GM23248 (cell line): Measurements from ENCODE around the gene ERC2. TPM values are rescaled to one million over a fixed set of nuclear protein-coding genes. Genes with fewer than 3 reads are reported as not detected.

Source experiments
- DNase-seq: peaks from one replicate; pipeline ENCODE4 v3.0.0-alpha.2; 2015
- H2AFZ ChIP-seq: fragments of 200-600 bp; sonication (generic); 2 replicates; pipeline ENCODE4 v1.6.1; 2016; ENCODE audit warnings: antibody characterized with exemption
- H3F3A ChIP-seq: fragments of 200-600 bp; sonication (generic); 2 replicates; pipeline ENCODE4 v1.6.1; 2016; ENCODE audit warnings: mild to moderate bottlenecking, antibody characterized with exemption, mixed run types; ENCODE audit not compliant: insufficient read depth
- H3K27ac ChIP-seq: fragments of 200-600 bp; sonication (generic); 2 replicates; pipeline ENCODE4 v1.5.1; 2016; ENCODE audit warnings: mild to moderate bottlenecking
- H3K27me3 ChIP-seq: fragments of 200-600 bp; sonication (generic); replicated peaks from 2 replicates; pipeline ENCODE4 v1.6.1; 2016; ENCODE audit warnings: mild to moderate bottlenecking; ENCODE audit not compliant: insufficient read depth
- H3K36me3 ChIP-seq: fragments of 200-600 bp; sonication (generic); 2 replicates; pipeline ENCODE4 v1.6.1; 2016; ENCODE audit warnings: low read depth, mild to moderate bottlenecking
- H3K4me1 ChIP-seq: fragments of 200-600 bp; sonication (generic); 2 replicates; pipeline ENCODE4 v1.6.1; 2016; ENCODE audit warnings: mild to moderate bottlenecking; ENCODE audit not compliant: insufficient read depth
- H3K4me2 ChIP-seq: fragments of 200-600 bp; sonication (generic); one replicate; pipeline ENCODE4 v1.6.1; 2016; ENCODE audit warnings: mild to moderate bottlenecking; ENCODE audit not compliant: unreplicated experiment
- H3K4me3 ChIP-seq: fragments of 200-600 bp; sonication (generic); 2 replicates; pipeline ENCODE4 v1.5.1; 2016; ENCODE audit warnings: mild to moderate bottlenecking
- H3K79me2 ChIP-seq: fragments of 200-600 bp; sonication (generic); 2 replicates; pipeline ENCODE4 v1.6.1; 2016; ENCODE audit warnings: mild to moderate bottlenecking; ENCODE audit not compliant: insufficient read depth
- H3K9ac ChIP-seq: fragments of 200-600 bp; sonication (generic); 2 replicates; pipeline ENCODE4 v1.6.1; 2016; ENCODE audit warnings: mild to moderate bottlenecking
- H3K9me2 ChIP-seq: fragments of 200-600 bp; sonication (generic); 2 replicates; pipeline ENCODE4 v1.6.1; 2016; ENCODE audit warnings: mixed run types, mild to moderate bottlenecking, moderate library complexity; ENCODE audit not compliant: insufficient read depth
- H3K9me3 ChIP-seq: fragments of 200-600 bp; sonication (generic); one replicate; pipeline ENCODE4 v1.6.1; 2017; ENCODE audit warnings: low read depth
- H4K20me1 ChIP-seq: fragments of 200-600 bp; sonication (generic); 2 replicates; pipeline ENCODE4 v1.6.0; 2016; ENCODE audit not compliant: insufficient read depth
- EZH2 ChIP-seq: fragments of 200-600 bp; sonication (generic); IDR thresholded peaks from 2 replicates; pipeline ENCODE4 v1.6.1; 2018; ENCODE audit warnings: antibody characterized with exemption, mild to moderate bottlenecking; ENCODE audit not compliant: insufficient read depth, poor library complexity, severe bottlenecking
- EZH2phosphoT487 ChIP-seq: fragments of 200-600 bp; sonication (generic); IDR thresholded peaks from 2 replicates; pipeline ENCODE4 v1.6.1; 2018; ENCODE audit warnings: antibody characterized with exemption, moderate library complexity, mild to moderate bottlenecking, low read depth; ENCODE audit not compliant: insufficient read depth
- WGBS, 2 experiments: methylation state at CpG; one replicate each; pipeline ENCODE4 v1.1.6; 2015 to 2017; ENCODE audit warnings: low lambda C conversion rate in 2 of 2, low coverage in 1 of 2; ENCODE audit errors: missing lambda C conversion rate in 2 of 2; 5-methylcytosine and 5-hydroxymethylcytosine counted together
- in situ Hi-C: fragments of 300-500 bp; cut with MboI; formaldehyde crosslinking; loops from 2 replicates; pipeline ENCODE4 v1.15.0; 2020
- polyA plus RNA-seq: library from polyadenylated mRNA; unstranded; fragments of >200 nt; fragmentation: Nextera tagmentation; extraction: Ambion mirVana; gene quantifications from 2 replicates; pipeline ENCODE4 v1.2.1, GENCODE V29; 2016
- total RNA-seq: library from RNA; depleted of rRNA; stranded (reverse); fragments of >200 nt; shearing (Covaris generic); gene quantifications from 2 replicates; pipeline ENCODE4 v1.2.3, GENCODE V29; 2014

Gene ERC2
- total and polyA plus RNA-seq, 2 experiments from 2014 or later = not detected

DNA sequence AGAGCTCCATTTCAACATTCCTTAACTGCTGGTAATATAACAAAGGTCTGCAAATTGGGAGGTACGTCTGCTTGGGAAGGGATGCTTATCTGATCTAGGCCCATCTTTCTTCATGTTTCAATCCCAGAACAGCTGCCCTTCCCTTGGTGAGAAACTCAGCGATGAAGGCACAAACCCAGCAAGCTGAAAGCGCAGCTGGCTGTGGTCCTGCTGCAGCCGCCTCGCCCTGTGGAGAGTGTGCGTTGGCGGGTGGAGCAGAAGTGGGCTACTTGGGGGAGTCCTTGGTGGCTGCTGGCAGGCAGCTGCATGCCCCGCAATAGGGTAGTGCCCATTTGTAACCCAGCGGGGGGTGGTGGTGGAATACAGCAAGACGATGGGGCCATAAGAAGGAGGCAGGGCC lies 820.6 kb downstream of the ERC2 start:
- no peaks in the 10 kb centered on the region for H3K4me1 ChIP-seq

DNA sequence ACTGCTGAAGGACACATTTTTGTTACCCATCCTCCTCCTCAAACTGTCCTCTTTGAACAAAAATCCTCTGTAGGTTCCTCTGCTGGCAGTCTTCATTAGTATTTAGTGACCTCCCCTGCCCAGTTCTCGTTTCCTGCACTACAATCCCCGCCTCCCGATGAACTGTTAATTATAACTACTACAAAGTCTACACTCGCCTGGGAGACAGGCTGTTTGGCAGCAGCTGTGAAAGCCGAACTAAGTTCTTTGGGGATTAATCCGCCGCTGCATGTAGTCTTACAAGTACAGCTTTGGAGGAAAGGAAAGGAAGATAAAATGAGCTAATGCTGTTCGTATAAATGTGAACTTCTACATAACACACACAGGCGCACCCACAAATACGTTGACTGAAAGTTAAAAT lies 821.2 kb downstream of the ERC2 start:
- no peak for DNase-seq
- Histone ChIP-seq H3K4me1 (no peaks in the 10 kb centered on the region), H4K20me1 (no peaks in the 10 kb centered on the region), H3K36me3 (no peaks in the 10 kb centered on the region), H3K4me2 (no peak overlapping the region), H3F3A (no peaks in the 10 kb centered on the region), H3K27ac (no peak overlapping the region), H2AFZ (no peak overlapping the region), H3K79me2 (no peaks in the 10 kb centered on the region), H3K27me3 (peaks cover 72% of the 10 kb centered on the region), H3K4me3 (no peak overlapping the region), H3K9me3 (no peaks in the 10 kb centered on the region), H3K9ac (no peak overlapping the region), H3K9me2 (no peaks in the 10 kb centered on the region)
- in situ Hi-C loops = no loop called here
- no peak for TF ChIP-seq EZH2
- 27 to 35% methylated on average over 10 of the region's 10 CpGs for WGBS, 2 experiments

More for the DNA sequence above, 820.6 kb downstream of the ERC2 start:
- no peak overlapping the region for H3K4me2 ChIP-seq
- no peaks in the 10 kb centered on the region for H3K79me2 ChIP-seq
- H3K36me3 ChIP-seq = no peaks in the 10 kb centered on the region
- H3K4me3 ChIP-seq = no peak overlapping the region
- H3K9ac ChIP-seq = no peak overlapping the region
- no peaks in the 10 kb centered on the region for H3F3A ChIP-seq
- TF ChIP-seq EZH2phosphoT487 (no peak), EZH2 (no peak)
- 43 to 46% methylated on average over 10 of the region's 10 CpGs for WGBS, 2 experiments
- H3K27me3 ChIP-seq = peaks cover 72% of the 10 kb centered on the region
- DNase-seq = no peak
- no peaks in the 10 kb centered on the region for H3K9me2 ChIP-seq
- H2AFZ ChIP-seq = no peak overlapping the region
- in situ Hi-C loops = no loop called here
- no peaks in the 10 kb centered on the region for H3K9me3 ChIP-seq
- H4K20me1 ChIP-seq = no peaks in the 10 kb centered on the region
- no peak overlapping the region for H3K27ac ChIP-seq

DNA sequence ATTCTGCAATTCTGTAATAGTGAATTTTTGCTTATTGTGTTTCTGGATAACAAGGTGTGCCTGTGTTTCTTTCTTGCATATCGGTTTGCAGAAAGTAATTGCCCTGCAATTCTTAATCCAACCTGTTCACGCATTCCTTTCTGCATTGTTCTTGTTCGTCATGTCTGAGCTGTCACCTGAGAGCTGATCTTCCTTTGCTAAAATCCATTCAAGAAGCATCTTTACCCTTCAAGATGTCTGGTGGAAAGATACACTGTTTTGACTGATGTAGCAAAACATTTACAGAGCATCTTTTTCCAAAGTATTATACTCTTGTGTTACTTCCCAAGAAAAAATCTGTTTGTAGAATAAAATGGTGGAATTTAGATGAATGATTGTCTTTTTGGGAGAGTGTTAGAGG lies 822.1 kb downstream of the ERC2 start:
- H3K4me2 ChIP-seq = no peak overlapping the region
- H3K9me2 ChIP-seq = no peaks in the 10 kb centered on the region
- WGBS, 2 experiments = 52 to 61% methylated on average over 3 of the region's 3 CpGs
- H3K9me3 ChIP-seq = no peaks in the 10 kb centered on the region
- H3K27me3 ChIP-seq = peaks cover 73% of the 10 kb centered on the region
- H3F3A ChIP-seq = no peaks in the 10 kb centered on the region
- DNase-seq = no peak
- no peak overlapping the region for H3K9ac ChIP-seq
- no peak overlapping the region for H3K4me3 ChIP-seq
- no peaks in the 10 kb centered on the region for H3K79me2 ChIP-seq
- H3K36me3 ChIP-seq = no peaks in the 10 kb centered on the region
- H2AFZ ChIP-seq = no peak overlapping the region
- H3K4me1 ChIP-seq = no peaks in the 10 kb centered on the region
- TF ChIP-seq EZH2 (no peak), EZH2phosphoT487 (no peak)
- H4K20me1 ChIP-seq = no peaks in the 10 kb centered on the region
- H3K27ac ChIP-seq = no peak overlapping the region
- in situ Hi-C loops = no loop called here

DNA sequence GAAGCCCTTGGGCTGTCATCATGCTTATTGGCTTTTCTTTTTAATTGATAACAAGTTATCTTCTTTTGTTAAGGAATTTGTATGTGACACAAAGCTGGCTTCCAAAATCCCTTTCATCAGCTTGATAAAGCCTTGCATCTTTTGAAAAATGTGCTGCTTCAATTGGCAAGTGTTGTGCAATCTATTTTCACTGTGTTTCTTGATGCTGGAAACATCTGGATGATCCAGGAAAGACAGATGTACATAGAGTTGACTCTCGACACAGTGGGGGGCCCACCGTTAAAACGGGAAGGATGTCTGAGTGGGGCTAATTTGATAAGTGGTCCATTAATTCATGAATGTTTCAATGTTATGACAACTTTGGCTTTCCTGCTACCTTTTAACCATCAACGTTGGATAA lies 822.8 kb downstream of the ERC2 start:
- TF ChIP-seq EZH2phosphoT487 (no peak), EZH2 (no peak)
- Histone ChIP-seq H4K20me1 (no peaks in the 10 kb centered on the region), H3K9me2 (no peaks in the 10 kb centered on the region), H3K79me2 (no peaks in the 10 kb centered on the region), H3K9me3 (no peaks in the 10 kb centered on the region), H3K4me3 (no peak overlapping the region), H2AFZ (no peak overlapping the region), H3K27ac (no peak overlapping the region), H3F3A (no peaks in the 10 kb centered on the region), H3K9ac (no peak overlapping the region), H3K4me2 (no peak overlapping the region), H3K4me1 (no peaks in the 10 kb centered on the region), H3K27me3 (peaks cover 74% of the 10 kb centered on the region), H3K36me3 (no peaks in the 10 kb centered on the region)
- WGBS, 2 experiments = 4 to 8% methylated on average over 4 of the region's 4 CpGs
- in situ Hi-C loops = no loop called here
- no peak for DNase-seq

DNA sequence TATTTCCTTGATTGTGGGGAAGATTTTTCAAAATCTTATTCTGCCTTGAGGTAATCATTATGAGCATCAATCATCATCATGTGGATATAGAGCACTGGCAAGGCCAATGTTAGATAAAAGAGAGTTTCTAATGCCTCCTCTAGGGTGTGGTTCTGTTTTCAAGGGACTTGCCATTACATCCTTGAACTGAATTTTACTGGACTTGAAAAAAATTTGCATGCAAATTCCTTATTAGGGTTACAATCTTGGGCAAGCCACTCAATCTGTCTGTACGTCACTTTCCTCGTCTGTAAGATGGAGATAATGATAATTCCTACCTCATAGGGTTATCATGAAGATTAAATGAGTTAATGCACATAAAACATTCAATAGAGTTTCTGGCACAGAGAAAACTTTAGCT lies 825.0 kb downstream of the ERC2 start:
- TF ChIP-seq EZH2 = no peak

More for the DNA sequence above, 825.0 kb downstream of the ERC2 start:
- Histone ChIP-seq H3K9ac (no peak overlapping the region), H4K20me1 (no peaks in the 10 kb centered on the region), H3K4me3 (no peak overlapping the region), H3K4me2 (no peak overlapping the region), H3F3A (no peaks in the 10 kb centered on the region), H3K79me2 (no peaks in the 10 kb centered on the region), H3K36me3 (no peaks in the 10 kb centered on the region), H3K9me3 (no peaks in the 10 kb centered on the region), H3K27me3 (peaks cover 76% of the 10 kb centered on the region), H3K27ac (no peak overlapping the region), H3K4me1 (no peaks in the 10 kb centered on the region), H2AFZ (no peak overlapping the region), H3K9me2 (peaks cover 4% of the 10 kb centered on the region; the same call in 1 of the 2 replicates)
- in situ Hi-C loops = no loop called here
- 17 to 22% methylated on average over 2 of the region's 2 CpGs for WGBS, 2 experiments
- DNase-seq = no peak
